Panc1 (cell line): ENCODE results near the gene GRM4. TPM values are rescaled to one million over a fixed set of nuclear protein-coding genes. Genes with fewer than 3 reads are reported as not detected.
A peak's percentile ranks its signal among the peaks of the same experiment; 100 is the strongest.

ENCODE experiments used
- ATAC-seq: fragments of 200-7000 bp; cut with Tn5 transposase; 2 replicates; pipeline ENCODE4 v1.9.1; 2020; ENCODE audit warnings: mild to moderate bottlenecking, moderate library complexity
- BruUV-seq: library from RNA; stranded (reverse); fragments of 400-500 nt; replicated peaks from 2 replicates; lab custom pipeline; 2021; lab: Mats Ljungman, UMichigan
- CTCF ChIA-PET: fragments of 300-600 bp; sonication (Branson Sonifier 250); formaldehyde crosslinking; loops from one replicate; lab custom pipeline; 2022; ENCODE audit warnings: antibody characterized with exemption; lab: Charles Lee
- POLR2A ChIA-PET: fragments of 300-600 bp; sonication (Branson Sonifier 250); formaldehyde crosslinking; loops from one replicate; lab custom pipeline; 2022; ENCODE audit warnings: antibody characterized with exemption; lab: Charles Lee
- DNase-seq: peaks from one replicate; pipeline ENCODE4 v3.0.0-alpha.2; 2010; ENCODE audit warnings: low read depth, low spot score
- H3K27ac ChIP-seq: 2 replicates; pipeline ENCODE4 v1.5.1; 2011; ENCODE audit warnings: mild to moderate bottlenecking, low read length, inconsistent platforms
- H3K27me3 ChIP-seq: fragments of 200-500 bp; sonication (Bioruptor generic); 2 replicates; pipeline ENCODE4 v1.6.0; 2014; ENCODE audit warnings: low read length, inconsistent platforms; ENCODE audit not compliant: control insufficient read depth, insufficient read depth
- H3K36me3 ChIP-seq: fragments of 200-500 bp; sonication (Bioruptor generic); 2 replicates; pipeline ENCODE4 v1.5.1; 2014; ENCODE audit warnings: inconsistent platforms, mild to moderate bottlenecking, low read length, moderate library complexity; ENCODE audit not compliant: control insufficient read depth, insufficient read depth
- H3K4me1 ChIP-seq: 2 replicates; pipeline ENCODE4 v1.5.1; 2011; ENCODE audit warnings: inconsistent platforms, mild to moderate bottlenecking, low read length, moderate library complexity; ENCODE audit not compliant: control insufficient read depth, insufficient read depth
- H3K4me3 ChIP-seq, 2 experiments: 2 replicates each; pipeline ENCODE4 v1.5.1; 2011 to 2012; ENCODE audit warnings: low read depth in 2 of 2, low read length in 2 of 2, mild to moderate bottlenecking in 2 of 2, inconsistent platforms in 1 of 2, moderate library complexity in 1 of 2
- H3K9me3 ChIP-seq: fragments of 200-500 bp; sonication (Bioruptor generic); 2 replicates; pipeline ENCODE4 v1.5.1; 2014; ENCODE audit warnings: low read depth, mild to moderate bottlenecking, inconsistent platforms, low read length, moderate library complexity; ENCODE audit not compliant: control insufficient read depth, insufficient read depth
- CTCF ChIP-seq: fragments of 450-650 bp; IDR thresholded peaks from 2 replicates; pipeline ENCODE4 v1.5.1; 2017; ENCODE audit warnings: mild to moderate bottlenecking
- POLR2AphosphoS5 ChIP-seq: IDR thresholded peaks from 2 replicates; pipeline ENCODE4 v1.6.1; 2012; ENCODE audit warnings: mild to moderate bottlenecking, low read depth, low read length, moderate library complexity
- REST ChIP-seq, 2 experiments: IDR thresholded peaks; 2 replicates each; pipeline ENCODE4 v1.6.1; 2011 to 2012; ENCODE audit warnings: low read depth in 2 of 2, control low read depth in 1 of 2, low read length in 1 of 2, mild to moderate bottlenecking in 1 of 2, moderate library complexity in 1 of 2; ENCODE audit not compliant: insufficient read depth in 1 of 2
- SIN3A ChIP-seq: IDR thresholded peaks from 2 replicates; pipeline ENCODE4 v1.6.1; 2012; ENCODE audit warnings: low read depth, mild to moderate bottlenecking, low read length, moderate library complexity, borderline replicate concordance; ENCODE audit not compliant: insufficient read depth
- TCF7L2 ChIP-seq: IDR thresholded peaks from 2 replicates; pipeline ENCODE4 v1.6.1; 2011; ENCODE audit warnings: mild to moderate bottlenecking, low read depth, low read length, inconsistent platforms
- in situ Hi-C: cut with HindIII; loops from 2 replicates; pipeline ENCODE4 v1.10.0; 2016; ENCODE audit warnings: low sequenced_read_pairs, low pct_unique_long_range_greater_than_20kb
- intact Hi-C: fragments of 100-400 bp; cut with micrococcal nuclease; formaldehyde crosslinking; loops from one replicate; pipeline ENCODE4 v1.10.0; 2022; ENCODE audit not compliant: unreplicated experiment
- total RNA-seq: library from RNA; stranded (reverse); gene quantifications from one replicate; pipeline ENCODE4 v1.2.1, GENCODE V29; 2021; ENCODE audit not compliant: unreplicated experiment

GRM4 gene
- total RNA-seq, 1 experiment from 2014 or later, result 1.3 TPM

- Histone ChIP-seq H3K4me3 (no peak overlapping the region), H3K4me1 (no peaks in the 10 kb centered on the region), H3K9me3 (no peaks in the 10 kb centered on the region), H3K27me3 (no peaks in the 10 kb centered on the region), H3K36me3 (no peaks in the 10 kb centered on the region), H3K27ac (no peak overlapping the region)
- no peak for ATAC-seq
- ChIA-PET POLR2A (no interaction called here), CTCF (interaction anchor here (0.7 kb wide), 1 partner anchor 428 kb away, joined by 3 read pairs; no protein-coding TSS in a partner anchor)
- no peak for DNase-seq
- BruUV-seq, result no TSS peak
- no peak for TF ChIP-seq SIN3A
- TF ChIP-seq TCF7L2, result no peak
- no peak for TF ChIP-seq CTCF
- TF ChIP-seq REST (IDR thresholded peaks at IDR 0.05; ENCODE audit: insufficient read depth in 1 of 2, low read depth in 2 of 2, low read length in 1 of 2), result no peak
- TF ChIP-seq POLR2AphosphoS5, result no peak
- intact Hi-C loops, result no loop called here
- in situ Hi-C loops, result no loop called here
Measured at GRCh38 chr6:34181908-34182307, 36.0 kb upstream of the GRM4 start.

- intact Hi-C loops, result no loop called here
- H3K27ac ChIP-seq, result no peak overlapping the region
- no peak for TF ChIP-seq TCF7L2
- no peaks in the 10 kb centered on the region for H3K27me3 ChIP-seq
- DNase-seq (no peak), ATAC-seq (no peak)
- ChIA-PET CTCF (no interaction called here), POLR2A (no interaction called here)
- no peaks in the 10 kb centered on the region for H3K9me3 ChIP-seq
- in situ Hi-C loops, result no loop called here
- no peak overlapping the region for H3K4me3 ChIP-seq
- no peaks in the 10 kb centered on the region for H3K4me1 ChIP-seq
- BruUV-seq, result no TSS peak
- no peaks in the 10 kb centered on the region for H3K36me3 ChIP-seq
Measured at GRCh38 chr6:34179106-34179720, 33.3 kb upstream of the GRM4 start.

- TF ChIP-seq TCF7L2 (no peak), REST (IDR thresholded peaks at IDR 0.05; ENCODE audit: insufficient read depth in 1 of 2, low read depth in 2 of 2, low read length in 1 of 2) (no peak), CTCF (no peak), POLR2AphosphoS5 (no peak), SIN3A (no peak)
- BruUV-seq, result no TSS peak
- in situ Hi-C loops (no loop called here), intact Hi-C loops (no loop called here)
- DNase-seq, result no peak
- H3K9me3 ChIP-seq, result no peaks in the 10 kb centered on the region
- no peaks in the 10 kb centered on the region for H3K4me1 ChIP-seq
- H3K4me3 ChIP-seq, result no peak overlapping the region
- 0 out of 2 replicates have a peak, but pooled peaks have one; percentile 47 for ATAC-seq
- H3K27ac ChIP-seq, result no peak overlapping the region
- ChIA-PET CTCF (no interaction called here), POLR2A (no interaction called here)
- no peaks in the 10 kb centered on the region for H3K27me3 ChIP-seq
- H3K36me3 ChIP-seq, result no peaks in the 10 kb centered on the region
Measured at GRCh38 chr6:34178357-34179105, 32.6 kb upstream of the GRM4 start.
